Activated effector memory CD4-positive, alpha-beta T cell treated with anti-CD3 and anti-CD28 coated beads, Interleukin-2, amount 50 U/mL, for 16 hours (primary cell): ENCODE data around the gene NR6A1.
"Not testable (repeated sequence)": the region's sequence is repeated elsewhere in the genome, so short reads cannot be mapped to it uniquely, and the experiment has no call there.

Experiments
- DNase-seq: peaks from one replicate; pipeline ENCODE4 v3.0.0-alpha.2; 2020

NR6A1 gene

DNA sequence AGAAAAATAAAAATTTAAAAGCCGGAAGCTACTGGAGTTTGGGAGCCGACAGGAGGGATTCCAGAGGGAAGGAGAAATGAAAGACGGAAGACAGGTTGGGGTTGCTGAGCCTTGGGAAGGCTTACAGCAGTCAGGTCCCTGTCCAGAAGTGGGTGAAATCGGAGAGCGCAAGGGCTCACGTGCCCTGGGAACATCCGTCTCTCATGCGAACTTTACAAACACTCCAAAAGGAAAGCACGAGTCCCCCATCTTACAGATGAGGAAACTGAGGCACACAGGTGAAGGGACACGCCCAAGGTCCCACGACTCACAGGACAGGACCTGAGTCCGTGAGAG, 5.5 kb upstream of the NR6A1 start:
- no peak for DNase-seq

DNA sequence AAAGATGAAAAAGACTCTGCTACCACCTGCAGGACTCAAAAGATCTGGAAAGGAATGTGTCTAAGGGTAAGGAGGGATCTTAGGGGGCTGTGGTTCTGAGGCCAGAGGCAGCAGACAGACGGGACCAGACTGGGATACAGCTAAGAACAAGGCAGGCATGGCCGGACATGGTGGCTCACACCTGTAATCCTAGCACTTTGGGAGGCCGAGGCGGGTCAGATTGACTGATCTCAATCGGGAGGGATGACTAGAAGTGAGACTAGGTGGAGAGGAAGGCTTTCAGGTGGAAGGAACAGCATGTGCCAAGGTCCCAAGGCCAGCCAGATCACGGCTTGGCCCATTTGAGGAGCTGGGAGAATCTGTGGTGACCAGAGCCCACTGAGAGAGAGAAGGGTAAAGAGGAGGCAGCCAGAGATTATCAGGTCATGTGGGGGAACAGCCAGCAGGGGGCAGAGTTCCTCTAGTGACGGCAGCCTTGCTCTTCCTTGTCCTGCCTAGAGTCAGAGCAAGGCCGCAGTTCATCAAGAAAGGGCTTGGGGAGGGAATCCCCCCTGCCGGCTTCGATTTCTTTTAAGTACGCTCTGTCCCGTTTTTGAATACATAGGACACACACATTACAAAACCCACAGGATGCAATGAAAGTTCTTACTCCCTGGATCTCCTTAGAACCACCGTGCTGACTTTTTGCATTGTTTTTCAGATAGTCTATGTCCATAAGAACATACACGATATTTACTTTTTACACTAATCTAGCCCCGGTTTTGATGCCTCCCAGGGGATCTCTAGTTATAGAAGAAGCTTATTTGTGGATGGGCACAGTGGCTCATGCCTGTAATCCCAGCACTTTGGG, 3.2 kb upstream of the NR6A1 start:
- peak; percentile 93 for DNase-seq

DNA sequence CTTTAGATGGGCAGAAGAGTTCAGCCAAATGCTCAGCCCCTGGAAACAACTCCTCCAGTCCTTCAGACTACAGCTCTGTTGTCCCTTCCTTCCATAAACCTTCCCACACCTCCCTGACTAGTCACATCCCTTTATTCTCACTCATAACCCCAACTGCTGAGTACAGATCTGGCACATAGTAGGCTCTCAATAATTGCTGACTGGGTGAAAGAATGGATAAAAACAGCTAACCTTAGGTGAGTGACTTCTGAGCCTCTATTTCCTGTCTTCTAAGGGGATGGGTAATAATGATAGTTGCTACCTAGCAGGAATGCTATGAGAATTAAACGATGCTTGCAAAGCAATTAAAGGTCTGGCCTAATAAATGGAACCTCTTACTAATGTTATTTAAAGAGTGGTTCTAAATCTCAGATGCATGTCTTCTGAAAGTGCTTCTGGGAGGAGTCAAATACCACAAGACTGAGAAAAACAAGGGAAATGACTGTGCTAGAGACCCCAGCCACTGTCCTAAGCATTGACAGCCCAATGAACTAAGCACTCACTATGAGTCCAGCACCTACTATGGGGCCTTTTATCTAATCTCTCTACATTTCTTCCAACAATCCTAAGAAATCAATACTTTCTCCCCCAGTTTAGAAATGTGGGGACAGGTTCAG, 2.5 kb upstream of the NR6A1 start:
- DNase-seq = no peak

DNA sequence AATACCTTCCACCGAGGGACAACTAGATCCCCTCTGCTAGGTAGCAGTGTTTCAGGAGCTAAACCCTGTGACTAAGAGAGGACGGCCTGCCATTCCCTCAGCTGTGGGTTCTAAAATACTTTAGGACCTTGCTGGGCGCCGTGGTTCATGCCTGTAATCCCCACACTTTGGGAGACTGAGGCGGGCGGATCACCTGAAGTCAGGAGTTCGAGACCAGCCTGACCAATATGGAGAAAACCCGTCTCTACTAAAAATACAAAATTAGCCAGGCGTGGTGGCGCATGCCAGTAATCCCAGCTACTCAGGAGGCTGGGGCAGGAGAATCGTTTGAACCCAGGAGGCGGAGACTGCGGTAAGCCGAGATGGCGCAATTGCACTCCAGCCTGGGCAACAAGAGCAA, 1.8 kb upstream of the NR6A1 start:
- DNase-seq = not testable (repeated sequence)

DNA sequence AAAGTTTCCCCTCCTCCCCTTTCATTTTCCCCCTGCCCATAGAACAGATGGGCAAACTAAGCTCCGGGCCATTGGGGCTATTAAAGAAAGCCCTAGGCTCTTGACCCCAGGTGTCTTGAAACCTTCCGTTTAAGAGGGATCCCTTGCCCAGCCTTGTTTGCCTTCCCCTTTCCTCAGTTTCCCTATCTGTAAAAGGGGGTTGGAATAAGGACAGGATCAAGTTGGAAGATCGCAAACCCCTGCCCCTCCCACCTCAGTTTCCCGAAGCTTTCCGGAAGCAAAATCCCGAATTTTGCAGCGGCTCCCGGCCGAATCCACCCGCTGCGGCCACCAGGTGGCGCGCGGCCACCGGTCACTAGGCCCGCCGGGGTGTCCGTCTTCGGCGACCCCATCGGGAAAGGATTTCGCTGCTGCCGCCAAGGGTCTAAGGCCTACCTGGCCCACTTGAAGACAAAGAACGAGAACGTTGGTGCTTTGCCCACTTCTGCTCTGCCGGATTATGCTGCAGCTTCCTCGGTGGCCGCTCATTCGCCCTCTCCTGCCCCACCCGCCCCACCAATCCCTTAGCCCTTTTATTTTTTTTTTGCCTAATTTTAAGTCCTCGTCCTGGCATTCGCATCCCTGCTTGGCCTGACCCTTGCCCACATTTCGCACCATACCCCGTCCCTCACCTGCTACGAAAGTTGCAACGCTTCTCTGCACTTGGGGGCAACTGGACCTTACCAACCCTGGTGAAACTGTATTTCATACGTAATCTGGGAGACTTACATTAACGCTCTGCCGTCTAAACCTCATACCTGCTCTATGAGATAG, 962 bp upstream of the NR6A1 start:
- DNase-seq = peak; percentile 77

DNA sequence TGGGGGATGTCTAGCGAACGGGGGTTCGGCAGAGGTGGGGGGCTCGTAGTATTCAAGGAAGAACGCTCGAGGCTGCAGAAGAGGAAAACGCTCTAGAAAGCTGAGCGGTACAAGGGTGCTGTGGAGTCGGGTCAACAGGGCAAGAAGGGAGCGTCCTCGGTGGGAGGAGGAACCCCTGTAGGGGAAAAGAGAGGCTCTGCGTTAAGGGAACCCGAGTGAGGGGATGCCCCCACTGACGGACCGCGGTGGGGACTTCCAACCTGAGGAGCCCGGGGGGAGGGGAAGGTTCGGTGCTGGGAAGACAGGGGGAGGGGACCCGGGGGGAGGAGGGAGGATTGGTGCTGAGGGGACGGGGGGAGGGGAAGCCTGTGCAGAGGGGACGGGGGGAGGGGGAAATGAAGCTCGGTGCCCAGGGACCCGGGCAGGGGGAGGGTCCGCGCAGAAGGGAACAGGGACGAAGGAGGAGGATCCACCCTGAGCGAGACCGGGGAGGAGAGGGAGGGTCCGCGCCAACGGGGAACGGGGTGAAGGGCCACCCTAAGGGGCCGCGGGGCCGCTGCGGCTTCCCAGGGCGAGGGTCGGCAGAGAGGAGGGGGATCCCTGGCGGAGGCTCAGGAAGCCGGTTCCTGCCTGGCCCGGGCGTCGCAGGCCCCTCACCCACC, 621 bp downstream of the NR6A1 start:
- DNase-seq = peak; percentile 68

DNA sequence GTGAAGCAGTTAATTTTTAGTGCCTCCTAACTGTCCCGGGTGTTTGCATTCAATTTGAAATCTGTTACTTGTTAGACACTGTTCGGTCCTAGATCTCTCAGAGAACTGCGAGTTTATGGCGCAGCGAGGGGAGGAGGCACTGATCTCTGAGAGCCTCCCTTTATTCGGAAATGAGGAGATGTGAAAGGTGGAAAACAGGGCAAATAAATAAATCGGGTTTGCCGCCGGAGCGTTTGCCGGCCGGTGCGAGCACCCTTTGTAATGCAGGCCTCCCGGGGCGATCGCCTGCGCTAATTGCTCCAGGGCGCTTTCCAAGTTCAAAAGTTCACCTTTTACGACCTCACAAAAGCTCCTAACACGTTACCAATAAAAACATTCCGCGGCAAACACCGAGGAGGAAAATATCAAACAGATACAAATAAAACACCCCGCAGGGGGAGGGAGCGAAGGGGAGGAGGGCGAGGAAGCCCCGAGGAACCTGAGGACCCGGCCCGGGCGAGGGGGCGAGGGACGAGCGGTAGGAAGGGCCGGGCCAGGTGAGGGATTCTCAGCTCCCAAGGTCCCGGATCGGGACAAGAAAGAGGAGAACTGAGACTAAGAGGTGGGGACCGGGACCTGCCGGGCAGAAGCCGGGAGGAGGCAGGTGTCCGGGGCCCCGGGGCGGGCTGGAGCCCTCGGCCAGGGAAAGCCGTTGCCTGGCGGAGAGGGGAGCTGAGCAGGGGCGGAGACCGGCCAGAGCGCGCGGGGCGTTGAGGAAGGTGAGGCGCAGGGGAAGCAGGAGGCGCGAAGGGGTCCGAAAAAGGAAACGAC, 1.4 kb downstream of the NR6A1 start:
- peak; percentile 69 for DNase-seq

DNA sequence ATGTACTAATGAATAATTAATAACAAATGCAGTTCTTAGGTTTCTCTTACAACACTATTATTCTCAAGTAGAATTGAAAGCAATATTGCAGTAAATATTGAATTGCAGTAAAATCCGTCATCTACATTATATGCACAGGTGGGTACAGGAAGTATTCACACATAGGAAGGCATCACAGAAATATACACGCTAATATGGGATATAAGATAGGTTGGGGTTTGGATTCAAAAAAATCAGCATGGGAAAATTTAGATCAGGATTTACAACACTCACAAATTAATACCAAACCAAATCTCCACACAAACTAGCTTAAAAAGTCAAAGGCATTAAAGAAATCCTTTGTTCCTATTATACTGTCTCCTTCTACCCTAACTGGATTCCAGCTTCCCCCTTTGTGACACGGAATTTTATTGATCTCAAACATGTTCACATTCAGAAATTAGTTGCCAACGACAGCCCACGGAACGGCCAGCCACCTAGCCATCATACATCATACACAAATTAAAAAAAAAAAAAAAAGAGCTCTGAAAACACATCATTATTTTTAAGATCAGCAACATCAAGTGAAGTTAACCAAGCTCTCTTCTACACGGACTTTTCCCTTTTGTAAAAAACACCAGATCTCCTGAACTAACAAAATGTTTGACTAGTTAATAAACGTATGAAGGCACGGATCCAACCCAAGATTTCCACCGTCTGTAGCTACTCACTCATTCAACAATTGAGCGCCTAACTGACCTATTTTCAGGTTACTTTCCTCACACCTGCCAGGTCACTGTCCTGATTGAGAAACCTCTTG, 2.2 kb downstream of the NR6A1 start:
- DNase-seq = no peak

DNA sequence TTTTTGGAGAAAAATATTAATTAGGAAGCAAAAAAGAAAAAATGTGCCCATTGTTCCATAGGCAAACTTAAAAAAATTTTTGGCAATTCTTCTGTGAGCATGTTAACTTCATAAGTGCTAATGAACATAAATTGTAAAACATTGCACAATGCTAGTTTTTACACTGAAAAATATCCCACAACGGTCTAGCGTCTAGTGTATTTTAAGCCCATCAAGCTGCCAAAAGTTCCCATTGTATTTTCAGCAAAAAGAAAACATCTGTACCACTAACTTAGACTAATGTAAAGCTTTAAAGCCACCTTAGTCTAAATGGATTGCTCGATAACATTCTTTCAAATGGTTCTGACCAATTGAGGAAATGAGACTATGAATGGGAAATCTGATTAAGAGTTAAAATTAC, 2.8 kb downstream of the NR6A1 start:
- no peak for DNase-seq

DNA sequence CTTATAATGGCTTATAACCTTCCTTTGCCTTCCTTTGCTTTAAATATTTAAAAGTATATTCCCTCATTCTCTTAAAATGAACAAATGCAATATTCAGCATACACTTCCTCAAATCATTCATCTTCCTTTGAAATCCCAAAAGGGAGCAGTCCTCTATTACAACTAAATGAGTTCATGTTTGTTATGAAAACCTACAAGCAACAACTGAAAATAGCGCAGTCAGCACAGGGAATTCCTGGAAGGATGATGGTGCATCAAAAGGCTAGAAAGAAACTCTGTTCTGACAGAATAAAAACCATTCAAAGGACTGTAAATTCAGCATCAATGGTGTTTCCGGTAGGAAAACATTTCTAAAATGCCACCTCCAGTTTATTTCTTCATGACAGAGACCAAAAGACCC, 3.3 kb downstream of the NR6A1 start:
- DNase-seq = no peak

DNA sequence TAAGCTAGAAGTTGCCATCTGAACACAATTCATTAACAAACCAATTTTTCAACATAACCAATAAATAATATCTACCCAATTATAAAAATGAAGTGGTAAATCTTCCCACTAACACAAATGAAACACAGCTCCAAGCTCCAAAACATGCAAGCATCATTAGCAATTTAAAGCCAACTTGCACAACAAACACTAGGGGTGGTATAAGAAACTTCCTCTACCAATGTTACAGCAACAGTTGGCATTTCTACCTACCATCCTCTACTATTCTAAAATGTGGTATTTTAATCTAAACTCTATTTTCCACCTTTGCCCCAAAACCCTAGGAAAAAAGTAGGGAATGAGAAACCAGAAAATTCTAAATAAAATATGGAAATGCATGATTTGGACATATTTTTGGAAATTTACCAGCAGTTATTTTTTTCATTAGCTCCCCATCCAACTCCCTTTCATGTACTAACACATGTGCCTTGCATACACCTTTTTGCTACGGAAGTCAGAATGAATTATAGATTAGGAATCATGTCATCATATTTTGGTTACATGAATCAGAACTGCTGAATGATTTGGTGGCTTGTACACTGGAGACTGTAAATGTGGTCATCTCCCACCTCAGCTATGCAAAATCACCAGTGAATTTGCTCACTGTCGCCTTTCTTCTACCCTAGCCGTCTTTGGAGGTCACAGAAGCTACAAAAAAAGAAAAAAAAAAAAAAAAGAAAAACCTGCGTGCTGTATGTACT, 4.1 kb downstream of the NR6A1 start:
- no peak for DNase-seq

DNA sequence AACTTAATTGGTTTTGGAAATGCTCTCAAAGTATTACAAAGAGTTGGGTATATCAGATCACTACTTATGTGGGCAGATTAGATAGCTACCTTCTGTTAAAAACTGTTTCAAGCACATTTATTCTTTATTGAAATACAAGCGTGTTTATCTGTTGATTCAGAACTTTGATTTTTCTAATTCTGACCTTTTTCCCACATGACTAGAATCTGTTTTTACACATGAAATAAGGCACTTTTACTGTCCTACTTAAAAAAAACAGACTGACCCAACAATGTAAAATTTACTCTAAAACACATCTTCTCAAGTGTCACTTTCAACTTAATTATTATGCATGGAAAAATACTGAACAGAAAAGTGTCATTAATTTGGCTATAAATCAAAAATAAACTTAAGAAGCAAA, 4.8 kb downstream of the NR6A1 start:
- DNase-seq = no peak

DNA sequence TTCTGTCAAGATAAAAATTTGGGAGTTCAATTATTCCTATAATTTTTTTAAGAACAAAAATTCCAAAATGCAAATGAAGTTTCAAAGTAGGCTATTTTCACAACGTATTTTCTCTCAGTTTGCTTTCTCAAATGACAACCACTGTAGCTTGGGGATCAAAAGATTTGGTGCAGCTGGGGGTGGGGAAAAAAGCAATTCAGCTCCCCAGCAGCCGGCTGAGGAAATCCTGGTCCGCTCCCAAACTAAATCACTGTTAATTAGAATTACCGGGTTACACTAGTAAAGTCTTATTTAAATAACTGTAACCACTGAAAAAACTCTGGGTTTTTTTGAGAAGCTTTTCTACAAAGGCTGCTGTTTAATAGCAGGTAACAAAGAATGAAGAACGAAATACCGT, 5.7 kb downstream of the NR6A1 start:
- DNase-seq = no peak

DNA sequence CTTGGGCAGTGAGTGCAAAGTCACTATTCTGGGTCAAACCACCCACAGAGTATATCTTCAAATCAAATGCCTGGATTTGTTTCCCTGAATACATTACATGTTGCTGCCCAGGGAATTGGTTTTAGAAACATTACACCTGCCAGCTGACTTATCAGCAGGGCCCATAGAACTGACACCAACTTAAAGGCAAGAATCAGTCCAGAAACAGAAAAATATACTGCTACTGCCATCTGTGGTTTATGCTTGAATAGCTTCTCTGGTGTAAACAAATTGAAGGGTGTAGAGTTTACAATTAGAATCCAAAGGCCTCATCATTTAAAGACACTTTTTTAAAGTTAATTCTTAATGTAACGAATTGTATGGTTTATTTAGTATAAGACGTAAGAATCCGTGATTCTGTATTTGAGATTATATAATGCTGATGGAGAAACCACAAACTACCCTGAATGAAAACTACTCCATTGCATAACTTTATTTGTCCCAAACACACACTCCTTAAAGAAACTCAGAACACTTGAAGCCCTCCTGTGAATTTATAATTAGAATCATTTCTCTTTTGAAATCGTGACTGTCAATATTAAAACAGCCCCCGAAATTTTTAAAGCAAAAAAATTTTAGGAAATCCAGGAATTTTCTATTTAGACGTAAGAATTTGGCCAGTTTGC, 6.2 kb downstream of the NR6A1 start:
- no peak for DNase-seq

DNA sequence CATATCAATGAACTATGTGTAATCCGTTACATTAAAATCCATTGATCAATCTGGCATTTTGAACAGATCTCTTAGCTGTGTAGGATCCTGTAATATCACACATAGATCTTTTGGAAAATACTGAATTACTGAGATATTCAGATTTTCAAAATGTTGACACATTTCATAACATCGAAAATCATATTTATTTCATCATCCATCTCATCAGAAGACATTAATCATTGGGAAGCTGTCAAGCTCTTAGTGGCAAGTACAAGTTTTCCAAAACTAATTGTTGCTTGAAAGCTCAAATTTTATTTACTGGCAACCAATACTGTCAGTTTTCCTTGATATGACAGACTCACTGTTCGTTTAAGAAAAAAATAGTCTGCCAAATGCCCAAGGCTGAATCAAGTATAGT, 8.5 kb downstream of the NR6A1 start:
- no peak for DNase-seq

DNA sequence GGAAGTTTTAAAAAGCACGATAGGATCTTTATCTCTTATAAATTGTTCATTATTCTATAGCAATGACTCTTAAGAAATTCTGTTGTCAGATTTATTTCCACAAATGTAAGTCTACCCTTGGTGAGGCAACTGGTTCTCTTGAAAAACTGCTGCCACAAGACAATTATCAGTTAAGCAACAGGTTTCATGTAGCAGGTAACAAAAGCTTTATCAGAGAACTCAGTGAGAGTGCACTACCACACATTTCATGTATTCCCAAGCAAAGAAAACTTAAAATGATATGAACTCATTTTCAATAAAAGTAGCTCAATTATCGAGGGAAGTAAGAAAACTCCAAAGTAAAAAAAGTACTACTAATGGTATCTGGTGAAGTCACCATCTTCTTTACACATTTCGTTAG, 9.4 kb downstream of the NR6A1 start:
- no peak for DNase-seq

DNA sequence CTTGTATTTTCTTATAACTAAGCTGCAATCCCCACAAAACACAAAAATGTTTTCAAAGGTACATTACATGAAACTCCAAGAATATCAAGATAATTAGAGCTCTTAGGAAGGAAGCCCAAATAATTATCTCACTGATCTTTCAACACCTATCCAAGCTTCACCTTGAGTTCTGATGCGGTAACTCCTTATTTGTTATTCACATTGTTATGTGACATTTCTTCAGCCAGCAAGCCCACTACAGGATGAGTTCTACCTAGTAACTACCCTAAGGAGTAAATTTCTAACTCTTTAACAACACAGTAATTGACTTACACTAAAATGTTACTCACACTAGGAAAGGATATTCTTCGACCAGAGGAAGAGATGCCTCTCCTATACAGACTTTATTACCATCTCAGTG, 9.9 kb downstream of the NR6A1 start:
- no peak for DNase-seq

DNA sequence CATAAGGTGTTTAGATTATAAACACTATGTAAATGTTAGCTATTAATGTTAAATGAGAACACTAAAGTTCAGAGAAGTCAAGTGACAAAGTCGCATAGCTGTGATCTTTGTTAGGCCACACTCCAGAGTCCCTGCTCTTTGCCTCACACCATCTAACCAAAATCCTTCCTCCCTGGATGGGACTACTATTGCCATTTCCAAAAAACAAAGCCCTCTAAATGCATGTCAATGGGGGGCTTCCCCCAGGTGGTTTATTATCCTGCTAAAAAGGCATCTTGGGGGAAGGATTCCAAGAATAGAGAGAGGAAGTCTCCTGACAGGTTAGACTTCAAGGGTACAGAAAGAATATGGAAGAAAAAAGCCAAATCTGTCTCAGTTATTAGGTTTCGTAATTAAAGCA, 10.4 kb downstream of the NR6A1 start:
- DNase-seq = no peak

DNA sequence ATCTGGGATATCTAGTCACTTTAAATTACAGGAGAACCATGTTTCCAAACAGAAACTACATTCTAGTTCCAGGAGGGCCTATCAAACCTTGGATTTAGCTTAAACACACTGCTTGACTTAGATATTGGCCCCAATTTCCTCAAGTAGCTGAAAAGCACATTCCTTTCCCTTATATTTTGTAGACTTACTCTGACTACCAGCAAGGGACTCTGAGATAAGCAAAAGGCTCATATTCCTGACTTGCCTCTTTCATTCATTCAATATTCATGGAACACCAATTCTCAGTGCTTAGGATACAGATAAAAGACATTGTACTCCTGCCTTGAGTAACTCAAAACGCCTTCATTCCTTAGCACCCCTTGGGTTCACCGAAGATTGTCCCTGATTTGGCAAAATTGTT, 11.8 kb downstream of the NR6A1 start:
- DNase-seq = no peak

DNA sequence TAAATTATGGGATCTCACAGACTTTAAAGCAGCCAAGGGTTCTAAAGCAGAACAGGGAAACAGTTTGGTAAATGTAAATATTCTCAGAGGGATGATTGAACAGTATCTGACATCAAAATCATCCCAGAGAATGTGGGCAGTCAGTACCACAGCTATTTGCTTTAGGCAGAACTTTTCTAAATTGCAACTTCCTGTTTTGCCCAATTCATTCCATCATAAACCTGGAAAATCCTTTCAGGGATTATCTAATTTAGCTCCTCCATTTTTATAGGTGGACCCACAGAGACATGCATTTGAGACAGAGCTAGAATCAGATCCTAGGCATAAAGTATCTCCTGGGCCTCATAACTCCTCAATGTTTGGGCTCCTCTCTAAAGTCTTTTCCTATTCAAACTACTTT, 12.4 kb downstream of the NR6A1 start:
- DNase-seq = no peak
